PC-3 (cell line): ENCODE measurements around the gene ZNF672. TPM values are rescaled to one million over a fixed set of nuclear protein-coding genes. Genes with fewer than 3 reads are reported as not detected.

Experiments used
- ATAC-seq: fragments of 200-7000 bp; cut with Tn5 transposase; 2 replicates; pipeline ENCODE4 v1.9.1; 2020; ENCODE audit warnings: mild to moderate bottlenecking, moderate library complexity
- BruUV-seq: library from RNA; stranded (reverse); fragments of 400-500 nt; replicated peaks from 2 replicates; lab custom pipeline; 2021; lab: Mats Ljungman, UMichigan
- CTCF ChIA-PET: fragments of 300-600 bp; sonication (Branson Sonifier 250); formaldehyde crosslinking; loops from one replicate; lab custom pipeline; 2022; ENCODE audit warnings: antibody characterized with exemption; lab: Charles Lee
- POLR2A ChIA-PET: fragments of 300-600 bp; sonication (Branson Sonifier 250); formaldehyde crosslinking; loops from one replicate; lab custom pipeline; 2022; ENCODE audit warnings: antibody characterized with exemption; ENCODE audit not compliant: unreplicated experiment; lab: Charles Lee
- DNase-seq: peaks from one replicate; pipeline ENCODE4 v3.0.0-alpha.2; 2015
- H2AFZ ChIP-seq: fragments of 300-600 bp; sonication (generic); 2 replicates; pipeline ENCODE4 v1.6.0; 2016; ENCODE audit warnings: antibody characterized with exemption, low read length
- H3F3A ChIP-seq: fragments of 300-600 bp; sonication (generic); one replicate; pipeline ENCODE4 v1.6.0; 2017; ENCODE audit warnings: antibody characterized with exemption, low read length, control low read depth, mild to moderate bottlenecking; ENCODE audit not compliant: unreplicated experiment
- H3K27ac ChIP-seq: fragments of 300-600 bp; sonication (generic); 2 replicates; pipeline ENCODE4 v1.5.1; 2016; ENCODE audit warnings: mild to moderate bottlenecking, low read length
- H3K27me3 ChIP-seq: fragments of 300-600 bp; sonication (generic); 2 replicates; pipeline ENCODE4 v1.6.1; 2016; ENCODE audit warnings: low read length, mixed read lengths
- H3K36me3 ChIP-seq: fragments of 300-600 bp; sonication (generic); 2 replicates; pipeline ENCODE4 v1.6.1; 2016; ENCODE audit warnings: low read depth, mixed run types, low read length, mixed read lengths
- H3K4me1 ChIP-seq: fragments of 300-600 bp; sonication (generic); 2 replicates; pipeline ENCODE4 v1.5.1; 2016; ENCODE audit warnings: low read length; ENCODE audit not compliant: insufficient read depth
- H3K4me2 ChIP-seq: fragments of 300-600 bp; sonication (generic); 2 replicates; pipeline ENCODE4 v1.6.0; 2016; ENCODE audit warnings: low read length
- H3K4me3 ChIP-seq: fragments of 300-600 bp; sonication (generic); 2 replicates; pipeline ENCODE4 v1.5.1; 2016; ENCODE audit warnings: mild to moderate bottlenecking, low read length, mixed read lengths
- H3K79me2 ChIP-seq: fragments of 300-600 bp; sonication (generic); 2 replicates; pipeline ENCODE4 v1.6.1; 2017; ENCODE audit warnings: low read length, mixed read lengths
- H3K9ac ChIP-seq: fragments of 300-600 bp; sonication (generic); 2 replicates; pipeline ENCODE4 v1.6.0; 2016; ENCODE audit warnings: mild to moderate bottlenecking, low read length
- H3K9me2 ChIP-seq: fragments of 300-600 bp; sonication (generic); replicated peaks from 2 replicates; pipeline ENCODE4 v1.6.1; 2016; ENCODE audit warnings: mixed run types, low read length, mixed read lengths
- H3K9me3 ChIP-seq: fragments of 300-600 bp; sonication (generic); 2 replicates; pipeline ENCODE4 v1.6.1; 2016; ENCODE audit warnings: low read length, mixed read lengths
- H4K20me1 ChIP-seq: fragments of 300-600 bp; sonication (generic); 2 replicates; pipeline ENCODE4 v1.6.1; 2016; ENCODE audit warnings: low read length, mixed read lengths
- EZH2 ChIP-seq: fragments of 300-600 bp; sonication (generic); IDR thresholded peaks from one replicate; pipeline ENCODE4 v1.6.1; 2017; ENCODE audit warnings: antibody characterized with exemption, mild to moderate bottlenecking, low read length; ENCODE audit not compliant: unreplicated experiment
- EZH2phosphoT487 ChIP-seq: fragments of 300-600 bp; sonication (generic); IDR thresholded peaks from 2 replicates; pipeline ENCODE4 v1.6.1; 2018; ENCODE audit warnings: mild to moderate bottlenecking, antibody characterized with exemption, low read length, borderline replicate concordance
- intact Hi-C: fragments of 100-400 bp; cut with micrococcal nuclease; formaldehyde crosslinking; loops from 2 replicates; pipeline ENCODE4 v1.9.0; 2023
- total RNA-seq: library from RNA; depleted of rRNA; stranded (reverse); fragments of >200 nt; gene quantifications from 2 replicates; pipeline ENCODE4 v1.2.3, GENCODE V29; 2014
- TF ChIP-seq, protein P1 (sequence below): fragments of 300-600 bp; sonication (generic); conservative IDR thresholded peaks from 2 replicates; pipeline ENCODE4 v1.5.1; 2017; ENCODE audit warnings: antibody characterized with exemption, low read depth, mild to moderate bottlenecking, low read length

The ZNF672 gene
- total RNA-seq, 1 experiment from 2014 or later: 83.9 TPM

DNA sequence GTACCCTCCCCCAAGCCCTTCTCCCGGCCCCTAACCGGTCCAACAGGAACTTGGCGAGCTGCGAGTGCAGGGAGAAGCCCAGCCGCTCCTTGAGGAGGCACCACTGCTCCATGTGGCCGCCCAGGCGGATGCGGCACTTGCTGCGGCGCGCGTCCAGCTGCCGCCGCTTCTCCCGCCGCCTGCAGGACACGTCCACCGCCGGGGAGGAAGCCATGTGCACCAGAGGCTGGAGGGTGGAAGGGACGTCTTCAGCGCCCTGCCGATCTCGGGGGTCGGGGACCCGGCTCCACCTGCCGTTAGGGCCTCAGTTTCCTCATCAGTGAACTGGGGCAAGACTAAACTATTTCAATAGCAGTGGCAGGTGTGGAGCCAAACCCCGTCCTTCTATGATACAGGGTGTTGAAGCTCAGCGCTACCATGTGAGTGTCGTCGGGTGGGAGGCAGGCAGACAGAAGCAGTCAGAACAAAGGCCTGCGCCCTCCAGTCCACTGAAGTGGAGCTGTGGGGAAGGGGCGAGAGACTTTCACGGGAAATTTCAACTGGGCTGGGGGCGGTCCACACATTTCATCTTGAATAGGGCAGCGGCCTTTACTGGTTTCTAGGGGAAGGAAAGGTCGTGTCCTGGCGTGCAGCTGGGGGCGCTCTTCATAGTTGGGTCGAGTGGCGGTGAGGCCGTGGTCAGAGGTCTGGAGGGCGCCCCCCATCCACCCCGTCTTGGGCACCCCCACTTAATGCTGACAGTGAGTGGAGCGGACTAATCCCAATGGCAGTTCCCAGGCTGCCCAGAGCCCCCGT is 20.3 kb downstream of the ZNF672 start:
- no peaks in the 10 kb centered on the region for H3K9me2 ChIP-seq
- peak overlapping the region; percentile 91 for H2AFZ ChIP-seq
- intact Hi-C loops: loop anchor here (1.0 kb wide), 2 partner anchors 20 to 32 kb away; partner anchors contain the start of gene ZNF672
- H3K27me3 ChIP-seq: no peaks in the 10 kb centered on the region
- H3K4me2 ChIP-seq: peak overlapping the region; percentile 89
- H3K4me3 ChIP-seq: peak overlapping the region; percentile 75
- H3K27ac ChIP-seq: peak overlapping the region; percentile 58
- peaks cover 34% of the 10 kb centered on the region for H3K4me1 ChIP-seq
- ChIA-PET CTCF (interaction anchor here (0.8 to 1.5 kb wide), 3 partner anchors 15 to 33 kb away, joined by 3 to 12 read pairs (median 6); no protein-coding TSS in a partner anchor), POLR2A (interaction anchor here (0.6 to 1.0 kb wide), 3 partner anchors 10 to 1001 kb away, joined by 4 read pairs; partner anchors contain the start of genes TRIM58 and ZNF672)
- peaks cover 31% of the 10 kb centered on the region for H3K79me2 ChIP-seq
- peaks cover 23% of the 10 kb centered on the region for H3K36me3 ChIP-seq
- H3K9me3 ChIP-seq: no peaks in the 10 kb centered on the region
- H4K20me1 ChIP-seq: no peaks in the 10 kb centered on the region
- no peak for TF ChIP-seq EZH2phosphoT487
- TF ChIP-seq, protein P1, sequence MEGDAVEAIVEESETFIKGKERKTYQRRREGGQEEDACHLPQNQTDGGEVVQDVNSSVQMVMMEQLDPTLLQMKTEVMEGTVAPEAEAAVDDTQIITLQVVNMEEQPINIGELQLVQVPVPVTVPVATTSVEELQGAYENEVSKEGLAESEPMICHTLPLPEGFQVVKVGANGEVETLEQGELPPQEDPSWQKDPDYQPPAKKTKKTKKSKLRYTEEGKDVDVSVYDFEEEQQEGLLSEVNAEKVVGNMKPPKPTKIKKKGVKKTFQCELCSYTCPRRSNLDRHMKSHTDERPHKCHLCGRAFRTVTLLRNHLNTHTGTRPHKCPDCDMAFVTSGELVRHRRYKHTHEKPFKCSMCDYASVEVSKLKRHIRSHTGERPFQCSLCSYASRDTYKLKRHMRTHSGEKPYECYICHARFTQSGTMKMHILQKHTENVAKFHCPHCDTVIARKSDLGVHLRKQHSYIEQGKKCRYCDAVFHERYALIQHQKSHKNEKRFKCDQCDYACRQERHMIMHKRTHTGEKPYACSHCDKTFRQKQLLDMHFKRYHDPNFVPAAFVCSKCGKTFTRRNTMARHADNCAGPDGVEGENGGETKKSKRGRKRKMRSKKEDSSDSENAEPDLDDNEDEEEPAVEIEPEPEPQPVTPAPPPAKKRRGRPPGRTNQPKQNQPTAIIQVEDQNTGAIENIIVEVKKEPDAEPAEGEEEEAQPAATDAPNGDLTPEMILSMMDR: peak; percentile 70
- DNase-seq (peak; percentile 91), ATAC-seq (peak; percentile 54)
- TSS peak; percentile 54 for BruUV-seq
- peak overlapping the region; percentile 88 for H3K9ac ChIP-seq
- no peaks in the 10 kb centered on the region for H3F3A ChIP-seq

DNA sequence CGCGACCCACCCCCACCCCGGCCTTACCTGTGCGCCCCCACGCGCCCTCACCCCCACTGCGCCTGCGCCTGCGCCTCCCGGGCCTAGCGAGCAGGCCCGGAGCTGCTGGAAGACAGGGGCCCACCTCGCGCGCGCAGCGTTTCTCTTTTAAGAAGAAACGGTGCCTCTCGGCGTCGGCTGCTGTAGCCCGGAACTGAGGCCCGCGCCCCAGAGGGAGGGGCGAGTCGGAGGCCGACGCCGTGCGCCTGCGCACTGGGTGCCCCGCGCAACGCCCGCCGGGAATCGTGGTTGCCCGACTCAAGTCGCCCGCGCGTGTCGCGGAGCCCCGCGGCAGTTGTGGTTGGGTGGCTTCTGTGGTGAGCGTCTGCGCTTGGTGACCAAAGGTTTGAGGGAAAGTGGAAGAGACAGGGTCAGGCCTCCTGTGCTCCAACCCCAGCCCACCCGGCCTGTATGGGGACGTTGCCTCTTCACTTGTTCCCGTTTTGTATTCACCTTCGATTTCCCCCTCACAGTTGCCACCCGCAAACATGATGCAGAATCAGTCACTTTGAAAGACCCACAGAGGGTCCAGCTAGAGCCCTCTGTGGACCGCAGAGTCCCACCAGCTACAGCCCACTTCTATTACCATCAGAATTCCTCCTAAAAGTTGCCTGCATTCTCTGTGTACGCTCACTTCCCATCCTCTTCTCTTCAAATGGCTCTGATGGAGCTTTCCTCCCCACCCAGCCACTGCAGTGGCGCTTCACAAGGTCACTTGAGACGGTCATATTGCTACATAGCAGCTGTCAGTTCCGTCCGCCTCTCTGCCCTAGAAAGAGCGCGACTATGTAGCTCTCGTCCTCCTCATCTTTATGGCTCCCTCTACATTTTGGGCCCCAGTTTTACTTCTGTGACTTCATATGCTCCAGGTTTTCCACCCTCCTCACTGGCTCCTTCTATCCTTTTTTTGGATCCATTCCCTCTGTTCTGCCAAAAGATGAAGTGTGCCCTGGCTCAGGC is 21.2 kb downstream of the ZNF672 start, which contains the start of gene ZNF692:
Gene ZNF692 (minus strand): TSS at position 195 of the 999 bp plus-strand sequence. CDS start 776 bp downstream, outside the sequence.
- TF ChIP-seq EZH2phosphoT487 (no peak), EZH2 (no peak)
- TF ChIP-seq, protein P1: no peak
- Histone ChIP-seq H3F3A (no peaks in the 10 kb centered on the region), H3K27me3 (no peaks in the 10 kb centered on the region), H2AFZ (peak within 1 kb of the TSS; percentile 91), H3K4me3 (peak within 1 kb of the TSS; percentile 75), H3K9me3 (no peaks in the 10 kb centered on the region), H3K79me2 (peaks cover 31% of the 10 kb centered on the region), H3K36me3 (peaks cover 14% of the 10 kb centered on the region; the same call in 1 of the 2 replicates), H3K9ac (peak within 1 kb of the TSS; percentile 88), H3K9me2 (no peaks in the 10 kb centered on the region), H3K4me2 (peak within 1 kb of the TSS; percentile 89), H3K27ac (peak within 1 kb of the TSS; percentile 58), H3K4me1 (peaks cover 37% of the 10 kb centered on the region), H4K20me1 (no peaks in the 10 kb centered on the region)
- ATAC-seq (peak; percentile 78), DNase-seq (peak; percentile 100)
- TSS peak; percentile 77 for BruUV-seq
- ChIA-PET POLR2A (interaction anchor here (0.6 to 1.0 kb wide), 3 partner anchors 11 to 1002 kb away, joined by 4 read pairs; partner anchors contain the start of genes TRIM58 and ZNF672), CTCF (interaction anchor here (0.8 to 1.5 kb wide), 3 partner anchors 14 to 34 kb away, joined by 3 to 12 read pairs (median 6); no protein-coding TSS in a partner anchor)
- intact Hi-C loops: loop anchor here (1.0 kb wide), 4 partner anchors 14 to 47 kb away; partner anchors contain the start of genes PGBD2 and ZNF672
